Tibial nerve (tissue), 4 donors: Measurements from ENCODE around the gene TGDS. TPM values are rescaled to one million over a fixed set of nuclear protein-coding genes. Genes with fewer than 3 reads are reported as not detected.
A peak's percentile ranks its signal among the peaks of the same experiment; 100 is the strongest.

Source experiments
- DNase-seq, 2 donors: peaks; one replicate each; pipeline ENCODE4 v3.0.0-alpha.2; 2019; ENCODE audit warnings: low spot score in 2 of 2
- H3K27ac ChIP-seq, 4 donors: fragments of 200-600 bp; sonication (generic) in 3 of 4; one replicate each; pipeline ENCODE4 v1.5.1; 2017 to 2019; ENCODE audit warnings: mild to moderate bottlenecking in 1 of 4
- H3K27me3 ChIP-seq, 2 donors: fragments of 200-600 bp; sonication (generic) in 1 of 2; one replicate each; pipeline versions ENCODE4 v1.5.1 to v1.6.0; 2017 to 2019
- H3K36me3 ChIP-seq, 3 donors: fragments of 200-600 bp; sonication (generic); one replicate each; pipeline ENCODE4 v1.5.1; 2018 to 2019
- H3K4me1 ChIP-seq, 4 donors: fragments of 200-600 bp; sonication (generic) in 3 of 4; one replicate each; pipeline ENCODE4 v1.5.1; 2017 to 2019
- H3K4me3 ChIP-seq, 4 donors: fragments of 200-600 bp; sonication (generic) in 3 of 4; one replicate each; pipeline ENCODE4 v1.5.1; 2017 to 2019; ENCODE audit warnings: mild to moderate bottlenecking in 1 of 4, moderate library complexity in 1 of 4
- H3K9me3 ChIP-seq, 4 donors: fragments of 200-600 bp; sonication (generic) in 3 of 4; one replicate each; pipeline ENCODE4 v1.5.1; 2017 to 2019
- EP300 ChIP-seq, 2 donors: sonication (generic); formaldehyde crosslinking; IDR thresholded peaks; one replicate each; pipeline ENCODE4 v1.6.1; 2017; ENCODE audit warnings: antibody characterized with exemption in 2 of 2, mild to moderate bottlenecking in 1 of 2
- POLR2A ChIP-seq, 2 donors: fragments of 450-650 bp; IDR thresholded peaks; one replicate each; pipeline ENCODE4 v1.6.1; 2017; ENCODE audit warnings: antibody characterized with exemption in 2 of 2, mild to moderate bottlenecking in 2 of 2, moderate library complexity in 2 of 2
- WGBS, 2 donors: methylation state at CpG; one replicate each; pipeline ENCODE4 v1.1.5; 2018; 5-methylcytosine and 5-hydroxymethylcytosine counted together
- total RNA-seq, 4 donors: library from RNA; depleted of rRNA; stranded (reverse); fragments of >200 nt; gene quantifications; one replicate each; pipeline ENCODE4 v1.1.0, GENCODE V29; 2016
- TF ChIP-seq, protein P1 (sequence below), 5 experiments: fragments of 200-600 bp in 3 of 5; fragments of 450-650 bp in 2 of 5; sonication (generic) in 3 of 5; IDR thresholded peaks; one replicate each; pipeline ENCODE4 v1.5.1; 2016 to 2019; ENCODE audit warnings: antibody characterized with exemption in 5 of 5, mild to moderate bottlenecking in 3 of 5, moderate library complexity in 2 of 5

TGDS gene
- total RNA-seq, 4 donors from 2014 or later: 10.2 to 14.2 (median 12.3) TPM

DNA sequence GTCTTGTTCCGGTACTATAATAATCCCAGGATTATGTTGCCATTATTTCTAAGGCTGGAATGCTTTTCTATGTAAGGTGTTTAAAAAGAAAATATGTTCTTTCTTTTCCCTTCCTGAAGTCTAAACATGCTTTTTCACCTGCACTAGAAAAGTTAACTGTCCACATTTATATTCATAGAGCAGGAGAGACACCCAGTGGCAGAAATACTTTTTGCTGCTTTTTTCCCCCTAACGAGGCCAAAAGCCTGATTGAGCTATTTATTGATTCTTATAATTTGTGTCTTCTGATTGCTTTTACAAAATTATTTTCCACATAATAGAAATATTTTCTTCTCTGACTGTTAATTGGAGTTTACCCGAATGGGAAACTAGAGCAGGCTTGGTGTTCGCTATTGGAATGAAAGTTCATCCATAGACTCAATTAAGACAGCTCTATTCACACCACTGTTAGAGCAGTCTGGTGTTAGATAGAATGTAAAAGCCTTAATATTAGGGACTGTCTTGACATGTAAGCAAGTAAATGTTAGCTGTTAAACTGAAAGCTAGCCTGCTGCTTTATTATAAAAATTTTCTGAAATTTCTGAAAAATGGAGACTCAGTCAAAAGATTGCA lies 21.5 kb upstream of the TGDS start:
- TF ChIP-seq EP300 (IDR thresholded peaks at IDR 0.05) (no peak), POLR2A (IDR thresholded peaks at IDR 0.05) (no peak)
- TF ChIP-seq, protein P1, sequence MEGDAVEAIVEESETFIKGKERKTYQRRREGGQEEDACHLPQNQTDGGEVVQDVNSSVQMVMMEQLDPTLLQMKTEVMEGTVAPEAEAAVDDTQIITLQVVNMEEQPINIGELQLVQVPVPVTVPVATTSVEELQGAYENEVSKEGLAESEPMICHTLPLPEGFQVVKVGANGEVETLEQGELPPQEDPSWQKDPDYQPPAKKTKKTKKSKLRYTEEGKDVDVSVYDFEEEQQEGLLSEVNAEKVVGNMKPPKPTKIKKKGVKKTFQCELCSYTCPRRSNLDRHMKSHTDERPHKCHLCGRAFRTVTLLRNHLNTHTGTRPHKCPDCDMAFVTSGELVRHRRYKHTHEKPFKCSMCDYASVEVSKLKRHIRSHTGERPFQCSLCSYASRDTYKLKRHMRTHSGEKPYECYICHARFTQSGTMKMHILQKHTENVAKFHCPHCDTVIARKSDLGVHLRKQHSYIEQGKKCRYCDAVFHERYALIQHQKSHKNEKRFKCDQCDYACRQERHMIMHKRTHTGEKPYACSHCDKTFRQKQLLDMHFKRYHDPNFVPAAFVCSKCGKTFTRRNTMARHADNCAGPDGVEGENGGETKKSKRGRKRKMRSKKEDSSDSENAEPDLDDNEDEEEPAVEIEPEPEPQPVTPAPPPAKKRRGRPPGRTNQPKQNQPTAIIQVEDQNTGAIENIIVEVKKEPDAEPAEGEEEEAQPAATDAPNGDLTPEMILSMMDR (IDR thresholded peaks at IDR 0.05): peak; percentile 48 to 68 (median 56)
- Histone ChIP-seq H3K9me3 (no peaks in the 10 kb centered on the region), H3K27ac (no peak overlapping the region), H3K27me3 (no peaks in the 10 kb centered on the region), H3K36me3 (peaks cover 0 to 23% (median 0%) of the 10 kb centered on the region in 3 donors), H3K4me1 (no peaks in the 10 kb centered on the region), H3K4me3 (no peak overlapping the region)
- 58 to 62% methylated on average over 4 of the region's 4 CpGs for WGBS, 2 donors
- DNase-seq: peak in 1 of 2 donors; percentile 46

- DNase-seq: no peak
- Histone ChIP-seq H3K4me3 (no peak overlapping the region), H3K4me1 (no peaks in the 10 kb centered on the region), H3K27me3 (no peaks in the 10 kb centered on the region), H3K36me3 (peaks cover 0 to 25% (median 0%) of the 10 kb centered on the region in 3 donors), H3K27ac (no peak overlapping the region), H3K9me3 (no peaks in the 10 kb centered on the region)
- no peak for TF ChIP-seq POLR2A (IDR thresholded peaks at IDR 0.05)
- TF ChIP-seq EP300 (IDR thresholded peaks at IDR 0.05): no peak
- TF ChIP-seq, protein P1 (IDR thresholded peaks at IDR 0.05): no peak
Measured at GRCh38 chr13:94613051-94613450, 17.1 kb upstream of the TGDS start.

GRCh38 chr13:94612050-94612449 lies 16.1 kb upstream of the TGDS start:
- Histone ChIP-seq H3K27me3 (no peaks in the 10 kb centered on the region), H3K9me3 (no peaks in the 10 kb centered on the region), H3K4me3 (no peak overlapping the region), H3K4me1 (no peaks in the 10 kb centered on the region), H3K36me3 (peaks cover 0 to 30% (median 0%) of the 10 kb centered on the region in 3 donors), H3K27ac (no peak overlapping the region)
- 84 to 87% methylated on average over 4 of the region's 4 CpGs for WGBS, 2 donors
- TF ChIP-seq, protein P1 (IDR thresholded peaks at IDR 0.05): no peak
- TF ChIP-seq POLR2A (IDR thresholded peaks at IDR 0.05) (no peak), EP300 (IDR thresholded peaks at IDR 0.05) (no peak)
- DNase-seq: no peak

DNA sequence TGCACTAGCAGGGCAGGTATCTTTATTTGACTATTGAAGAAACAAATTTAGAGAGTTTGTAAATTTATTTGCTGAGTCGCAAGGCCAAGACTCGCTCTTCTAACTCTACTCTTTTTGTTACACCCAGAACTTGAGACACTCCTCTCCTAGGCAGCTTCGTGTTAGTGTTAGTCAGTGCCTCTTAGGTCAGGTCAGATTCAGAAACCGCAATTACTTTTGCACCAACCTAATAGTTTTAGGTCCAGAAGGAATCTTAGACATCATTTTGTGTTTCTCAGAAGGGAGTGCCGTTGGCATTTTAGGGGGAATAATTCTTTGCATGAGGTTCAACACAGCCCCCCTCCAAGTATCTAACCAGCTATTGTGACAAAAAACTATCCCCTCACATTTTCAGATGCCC lies 14.5 kb upstream of the TGDS start:
- TF ChIP-seq POLR2A (IDR thresholded peaks at IDR 0.05) (no peak), EP300 (IDR thresholded peaks at IDR 0.05) (no peak)
- TF ChIP-seq, protein P1 (IDR thresholded peaks at IDR 0.05): no peak
- WGBS, 2 donors: 92 to 97% methylated on average over 5 of the region's 5 CpGs
- H3K27ac ChIP-seq: no peak overlapping the region
- H3K9me3 ChIP-seq: no peaks in the 10 kb centered on the region
- no peak for DNase-seq
- no peaks in the 10 kb centered on the region for H3K4me1 ChIP-seq
- H3K36me3 ChIP-seq: peaks cover 0 to 44% (median 0%) of the 10 kb centered on the region in 3 donors
- no peaks in the 10 kb centered on the region for H3K27me3 ChIP-seq
- no peak overlapping the region for H3K4me3 ChIP-seq

DNA sequence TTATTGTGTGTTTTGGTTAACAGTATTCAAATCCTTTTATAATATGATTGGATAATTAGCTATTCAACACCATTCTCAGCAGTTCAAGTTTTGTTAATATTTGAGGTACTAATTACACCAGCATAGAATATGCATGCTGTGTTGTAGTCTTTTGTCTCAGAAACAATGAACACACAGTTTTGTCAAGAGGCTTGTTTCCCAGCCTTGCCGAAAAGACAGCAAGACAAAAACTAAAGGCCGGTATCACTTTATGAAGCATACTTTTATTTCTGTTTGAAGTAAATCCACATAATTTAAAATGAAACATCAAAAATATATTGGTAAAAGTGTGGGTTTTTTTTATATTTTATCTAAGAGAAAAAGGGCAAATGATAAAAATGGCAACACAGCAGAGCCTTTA lies 13.2 kb upstream of the TGDS start:
- Histone ChIP-seq H3K27ac (no peak overlapping the region), H3K4me1 (no peaks in the 10 kb centered on the region), H3K9me3 (no peaks in the 10 kb centered on the region), H3K36me3 (peaks cover 0 to 42% (median 0%) of the 10 kb centered on the region in 3 donors), H3K27me3 (no peaks in the 10 kb centered on the region), H3K4me3 (no peak overlapping the region)
- WGBS, 2 donors: 61 to 64% methylated on average over 2 of the region's 2 CpGs
- DNase-seq: no peak
- TF ChIP-seq EP300 (IDR thresholded peaks at IDR 0.05) (no peak), POLR2A (IDR thresholded peaks at IDR 0.05) (no peak)
- TF ChIP-seq, protein P1 (IDR thresholded peaks at IDR 0.05): no peak
